Fibroblast of the aortic adventitia (primary cell): ENCODE results near the gene SNIP1. TPM values are rescaled to one million over a fixed set of nuclear protein-coding genes. Genes with fewer than 3 reads are reported as not detected.

Experiments used
- DNase-seq: peaks from one replicate; pipeline ENCODE4 v3.0.0-alpha.2; 2010; ENCODE audit warnings: low read depth
- H3K4me3 ChIP-seq: 2 replicates; pipeline ENCODE4 v1.5.1; 2011; ENCODE audit warnings: low read depth, mild to moderate bottlenecking, control low read depth, low read length, moderate library complexity
- CTCF ChIP-seq: IDR thresholded peaks from 2 replicates; pipeline ENCODE4 v1.5.1; 2011; ENCODE audit warnings: mild to moderate bottlenecking, low read length, control low read depth, inconsistent platforms; ENCODE audit not compliant: insufficient read depth
- small RNA-seq: library from RNA; depleted of rRNA; stranded (forward); fragments of <200 nt; gene quantifications from one replicate; pipeline ENCODE3, GENCODE V24; 2012
- total RNA-seq: library from RNA; depleted of rRNA; stranded (reverse); fragments of >200 nt; gene quantifications from 2 replicates; pipeline ENCODE4 v1.2.3, GENCODE V29; 2012; ENCODE audit warnings: low replicate concordance

SNIP1 gene
- total RNA-seq, 1 donor = 12.9 TPM

- DNase-seq = no peak
- H3K4me3 ChIP-seq = no peak overlapping the region
- TF ChIP-seq CTCF = no peak
Measured at GRCh38 chr1:37487619-37487984, 66.5 kb downstream of the SNIP1 start.

DNA sequence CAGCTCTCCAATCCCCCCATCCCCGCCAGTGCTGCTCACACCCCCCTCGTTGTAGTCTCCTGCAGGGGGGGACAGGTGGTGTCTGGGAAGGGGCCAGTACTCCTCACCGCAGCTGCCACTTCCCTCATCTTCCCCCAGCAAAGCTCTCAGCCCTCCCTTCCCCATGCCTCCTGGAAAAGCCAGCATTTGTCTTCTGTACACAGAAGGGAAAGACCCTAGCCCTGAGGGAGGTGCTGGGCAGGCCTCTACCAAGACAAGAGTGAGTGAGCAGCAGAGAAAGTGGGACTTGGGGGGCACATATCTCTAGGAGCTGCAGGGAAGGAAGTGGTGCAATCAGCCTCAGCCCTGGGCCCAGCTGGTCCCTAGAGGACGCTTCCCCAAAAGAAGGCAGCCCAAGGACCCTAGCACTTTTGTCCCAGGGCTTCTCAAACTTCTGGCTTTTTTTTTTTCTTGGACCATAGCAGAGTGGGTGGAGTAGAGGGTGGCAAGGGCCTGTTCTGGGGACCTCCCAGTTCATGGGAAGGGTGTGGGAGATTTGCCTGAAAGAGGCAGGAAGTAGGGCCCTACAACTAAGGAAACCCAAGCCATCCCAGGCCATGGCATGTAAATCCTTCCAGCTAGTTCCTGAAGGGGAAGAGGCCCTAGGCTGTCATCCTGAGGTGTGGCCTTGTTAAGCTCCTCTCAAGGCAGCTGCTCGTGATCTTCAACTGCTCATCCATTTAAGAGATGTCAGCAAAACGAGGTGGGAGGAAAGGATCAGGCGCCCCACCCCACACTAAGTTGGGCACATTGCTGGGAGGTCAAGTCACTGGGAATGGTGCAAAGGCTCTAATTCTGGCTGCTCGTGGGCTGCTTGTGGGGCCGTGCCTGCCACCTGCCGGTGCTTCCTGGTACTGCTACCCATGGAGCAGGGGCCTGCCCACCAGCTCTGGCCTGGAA, 67.1 kb downstream of the SNIP1 start:
- peak; percentile 100 for TF ChIP-seq CTCF
- peak; percentile 85 for DNase-seq
- H3K4me3 ChIP-seq = no peak overlapping the region

- no peak for TF ChIP-seq CTCF
- peak; percentile 56 for DNase-seq
- H3K4me3 ChIP-seq = no peak overlapping the region
Measured at GRCh38 chr1:37485902-37486679, 68.0 kb downstream of the SNIP1 start.

Small RNAs within 50 kb of the gene (small RNA-seq; reads per million reads assigned to genes)
- gene AL034379.1 = not detected
- gene MIR5581 = not detected

Other genes starting within 250 kb of the SNIP1 start
- gene ZC3H12A, start 79.7 kb downstream of the SNIP1 start, total RNA-seq = 5.3 and 8.2 TPM in 2 replicates
- gene MEAF6, start 39.5 kb downstream of the SNIP1 start, total RNA-seq = 17.6 and 84.5 TPM in 2 replicates
- 7.4 and 13.7 TPM in 2 replicates for gene DNALI1, start 2.6 kb upstream of the SNIP1 start, total RNA-seq
- 72.7 and 75.5 TPM in 2 replicates for gene GNL2, start 41.6 kb upstream of the SNIP1 start, total RNA-seq
- gene RSPO1, start 80.6 kb upstream of the SNIP1 start, total RNA-seq = 0.49 TPM in 1 of 2 replicates, not detected in the other
- gene CDCA8, start 138.2 kb upstream of the SNIP1 start, total RNA-seq = 0.25 and 12.8 TPM in 2 replicates
- not detected in 2 replicates for gene EPHA10, start 210.8 kb upstream of the SNIP1 start, total RNA-seq
- gene MANEAL, start 239.6 kb upstream of the SNIP1 start, total RNA-seq = 0.65 and 0.99 TPM in 2 replicates